HepG2 (cell line): ENCODE data around the gene ELP6. TPM values are rescaled to one million over a fixed set of nuclear protein-coding genes. Genes with fewer than 3 reads are reported as not detected.

Experiments used
- ATAC-seq: fragments of 200-7000 bp; cut with Tn5 transposase; 3 replicates; pipeline ENCODE4 v1.9.1; 2020; ENCODE audit warnings: mild to moderate bottlenecking, moderate library complexity
- BruUV-seq: library from RNA; stranded (reverse); fragments of 400-500 nt; replicated peaks from 2 replicates; lab custom pipeline; 2021; lab: Mats Ljungman, UMichigan
- CTCF ChIA-PET: fragments of 300-600 bp; formaldehyde crosslinking; extraction: SDS; loops from one replicate; lab custom pipeline; 2021; ENCODE audit warnings: low total read pairs, inconsistent platforms, low intra/inter-chr PET ratio; lab: Yijun Ruan, JAX
- POLR2A ChIA-PET: fragments of 350-600 bp; sonication (Branson Sonifier 250); formaldehyde crosslinking; loops from one replicate; lab custom pipeline; 2020; ENCODE audit warnings: antibody characterized with exemption, inconsistent platforms; lab: Yijun Ruan, JAX
- DNase-seq: peaks from one replicate; pipeline ENCODE4 v3.0.0-alpha.2; 2015; ENCODE audit warnings: low spot score
- FAIRE-seq: peaks from 3 replicates; lab custom pipeline; 2011; peaks lifted over from hg19 to GRCh38; lab: Jason Lieb, UNC
- H2AFZ ChIP-seq: one replicate; pipeline ENCODE4 v1.6.1; 2011; ENCODE audit warnings: low read length, inconsistent platforms
- H3K27ac ChIP-seq: fragments of 300-600 bp; 3 replicates; pipeline ENCODE4 v1.8.0; 2011; ENCODE audit warnings: mixed run types, mild to moderate bottlenecking, mixed read lengths, low read length, inconsistent platforms; ENCODE audit not compliant: insufficient read depth; ENCODE audit errors: extremely low read length
- H3K27me3 ChIP-seq, 2 experiments: fragments of 200-600 bp in 1 of 2; 2 replicates in 1 of 2; 3 replicates in 1 of 2; pipeline versions ENCODE4 v1.6.0 to v1.8.0; 2011; ENCODE audit warnings: low read length in 2 of 2, mild to moderate bottlenecking in 2 of 2, moderate library complexity in 2 of 2, inconsistent platforms in 1 of 2; ENCODE audit not compliant: insufficient read depth in 2 of 2, control insufficient read depth in 1 of 2
- H3K36me3 ChIP-seq, 2 experiments: fragments of 200-600 bp in 1 of 2; replicated peaks in 1 of 2; 2 replicates in 1 of 2; 3 replicates in 1 of 2; pipeline versions ENCODE4 v1.5.1 to v1.8.0; 2011; ENCODE audit warnings: low read length in 2 of 2, inconsistent platforms in 1 of 2; ENCODE audit not compliant: insufficient read depth in 2 of 2, control insufficient read depth in 1 of 2
- H3K4me1 ChIP-seq: 2 replicates; pipeline ENCODE4 v1.5.1; 2012; ENCODE audit warnings: low read length, inconsistent platforms; ENCODE audit not compliant: insufficient read depth
- H3K4me2 ChIP-seq: 2 replicates; pipeline ENCODE4 v1.6.0; 2011; ENCODE audit warnings: low read depth, low read length, inconsistent platforms
- H3K4me3 ChIP-seq, 3 experiments: fragments of 200-600 bp in 1 of 3; sonication (generic), shearing (Covaris generic) in 1 of 3; replicated peaks in 1 of 3; 2 replicates each; pipeline ENCODE4 v1.5.1; 2011 to 2016; ENCODE audit warnings: low read length in 3 of 3, inconsistent platforms in 2 of 3, low read depth in 2 of 3, mild to moderate bottlenecking in 2 of 3, control low read depth in 1 of 3, mixed read lengths in 1 of 3; ENCODE audit not compliant: insufficient read depth in 1 of 3
- H3K79me2 ChIP-seq: one replicate; pipeline ENCODE4 v1.6.1; 2011; ENCODE audit warnings: low read length, inconsistent platforms; ENCODE audit not compliant: insufficient read depth
- H3K9ac ChIP-seq: 2 replicates; pipeline ENCODE4 v1.6.0; 2011; ENCODE audit warnings: mild to moderate bottlenecking, low read depth, low read length, inconsistent platforms; ENCODE audit not compliant: insufficient read depth
- H3K9me3 ChIP-seq: 2 replicates; pipeline ENCODE4 v1.5.1; 2012; ENCODE audit warnings: mild to moderate bottlenecking, low read length
- H4K20me1 ChIP-seq: 2 replicates; pipeline ENCODE4 v1.6.0; 2011; ENCODE audit warnings: inconsistent platforms, mild to moderate bottlenecking, low read length, moderate library complexity; ENCODE audit not compliant: insufficient read depth
- MAFF ChIP-seq: IDR thresholded peaks from 2 replicates; pipeline ENCODE4 v1.6.1; 2011; ENCODE audit warnings: low read depth, low read length, improper control_type of control experiment
- SNAI1 ChIP-seq: sonication (generic); formaldehyde crosslinking; IDR thresholded peaks from 2 replicates; pipeline ENCODE4 v1.5.0; 2020; ENCODE audit warnings: mild to moderate bottlenecking, missing genetic modification reagents, borderline replicate concordance
- ZFAT ChIP-seq: sonication (generic); formaldehyde crosslinking; conservative IDR thresholded peaks from 2 replicates; pipeline ENCODE4 v1.8.1; 2023; ENCODE audit warnings: missing genetic modification reagents, inconsistent platforms
- ZFP90 ChIP-seq: sonication (generic); formaldehyde crosslinking; IDR thresholded peaks from 2 replicates; pipeline ENCODE4 v1.8.0; 2022; ENCODE audit warnings: missing genetic modification reagents, mild to moderate bottlenecking, inconsistent platforms, borderline replicate concordance
- WGBS: methylation state at CpG from one replicate; pipeline ENCODE4 v1.1.6; 2017; ENCODE audit warnings: low lambda C conversion rate; 5-methylcytosine and 5-hydroxymethylcytosine counted together
- in situ Hi-C: cut with HindIII; loops from 2 replicates; pipeline ENCODE4 v1.10.0; 2017; ENCODE audit warnings: low pct_unique_long_range_greater_than_20kb; ENCODE audit not compliant: extremely low pct_ligation_motif_present
- intact Hi-C: fragments of 100-400 bp; cut with micrococcal nuclease; formaldehyde crosslinking; loops from one replicate; pipeline ENCODE4 v1.10.0; 2022; ENCODE audit not compliant: unreplicated experiment
- polyA plus RNA-seq, 8 experiments: library from polyadenylated mRNA; depleted of rRNA in 3 of 8; stranded (reverse) in 7 of 8; unstranded in 1 of 8; fragments of >200 nt; fragmentation: Illumina TruSeq in 4 of 8; extraction: Trizol in 4 of 8; gene quantifications; 2 replicates each; pipeline versions ENCODE4 v1.2.1 to v1.2.3, GENCODE V29; 2011 to 2016; ENCODE audit warnings: low read depth in 4 of 8, missing spikeins in 1 of 8, mixed read lengths in 1 of 8; ENCODE audit not compliant: insufficient read depth in 1 of 8
- total RNA-seq, 5 experiments: library from RNA; depleted of rRNA; stranded (reverse); fragments of >200 nt; fragmentation: Illumina TruSeq; extraction: Trizol; gene quantifications; 2 replicates each; pipeline ENCODE4 v1.2.3, GENCODE V29; 2016; ENCODE audit warnings: low read depth in 1 of 5
- TF ChIP-seq, protein P1 (sequence below): IDR thresholded peaks from 2 replicates; pipeline ENCODE4 v1.6.1; 2012; ENCODE audit warnings: low read length, improper control_type of control experiment
- TF ChIP-seq, protein P2 (sequence below): sonication (generic); formaldehyde crosslinking; IDR thresholded peaks from 2 replicates; pipeline ENCODE4 v1.5.0; 2020; ENCODE audit warnings: mild to moderate bottlenecking, missing genetic modification reagents

ELP6 gene
- total and polyA plus RNA-seq, 2 of the 13 experiments (the other 11 are each of a cell fraction or from before 2014, with no cell fraction given): 45.0 to 49.3 TPM

DNA sequence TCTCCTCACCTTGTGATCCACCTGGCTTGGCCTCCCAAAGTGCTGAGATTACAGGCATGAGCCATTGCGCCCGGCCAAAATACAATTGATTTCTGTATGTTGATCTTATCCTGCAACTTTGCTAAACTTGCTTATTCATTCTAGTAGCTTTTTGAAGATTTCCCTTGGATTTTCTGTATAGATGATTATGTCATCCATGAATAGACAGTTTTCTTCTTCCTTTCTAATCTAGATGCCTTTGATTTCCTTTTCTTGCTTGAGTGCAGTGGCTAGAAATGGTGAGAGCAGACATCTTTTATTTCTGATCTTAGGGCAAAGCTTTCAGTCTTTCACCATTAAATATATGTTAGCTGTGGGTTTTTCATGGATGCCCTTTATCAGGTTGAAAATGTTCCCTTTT is 4.4 kb upstream of the ELP6 start:
- FAIRE-seq (no peak), ATAC-seq (no peak), DNase-seq (no peak)
- H3K4me2 ChIP-seq: no peak overlapping the region
- H4K20me1 ChIP-seq: no peaks in the 10 kb centered on the region
- no peak overlapping the region for H3K4me3 ChIP-seq
- no peak overlapping the region for H3K9ac ChIP-seq
- H3K4me1 ChIP-seq: peaks cover 45% of the 10 kb centered on the region
- POLR2A ChIA-PET: no interaction called here
- in situ Hi-C loops (loop anchor here (5.0 kb wide), 1 partner anchor 274 kb away; no protein-coding TSS in a partner anchor), intact Hi-C loops (no loop called here)
- CTCF ChIA-PET: no interaction called here
- no peaks in the 10 kb centered on the region for H3K9me3 ChIP-seq
- H3K27ac ChIP-seq: no peak overlapping the region
- no peaks in the 10 kb centered on the region for H3K36me3 ChIP-seq
- BruUV-seq: no TSS peak
- no peaks in the 10 kb centered on the region for H3K27me3 ChIP-seq
- peaks cover 2% of the 10 kb centered on the region for H3K79me2 ChIP-seq
- TF ChIP-seq ZFP90 (CRISPR knock-in tag): no peak
- WGBS: 47% methylated on average over 2 of the region's 2 CpGs
- H2AFZ ChIP-seq: peak overlapping the region; percentile 42

DNA sequence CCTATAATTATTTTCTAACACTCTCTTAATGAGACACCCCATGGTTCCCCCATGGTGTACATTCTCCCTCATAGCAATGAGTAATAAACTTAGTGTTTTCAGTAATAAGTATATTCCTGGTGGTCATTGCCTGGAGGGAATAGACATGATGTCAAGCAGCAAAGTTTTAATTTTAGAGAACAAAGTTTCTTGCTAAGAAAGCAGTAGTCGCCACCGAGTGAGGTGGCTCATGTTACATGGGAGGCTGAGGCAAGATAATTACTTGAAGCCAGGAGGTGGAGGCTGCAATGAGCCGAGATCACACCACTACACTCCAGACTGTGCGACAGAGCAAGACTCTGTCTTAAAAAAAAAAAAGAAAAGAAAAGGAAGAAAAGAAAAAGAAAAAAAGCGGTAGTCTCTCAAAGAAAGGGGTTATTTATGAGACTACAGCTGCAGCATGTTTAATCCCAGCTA is 2.4 kb upstream of the ELP6 start:
- in situ Hi-C loops: loop anchor here (5.0 kb wide), 1 partner anchor 276 kb away; no protein-coding TSS in a partner anchor

More for the DNA sequence above, 2.4 kb upstream of the ELP6 start:
- POLR2A ChIA-PET: no interaction called here
- 29% methylated on average over 5 of the region's 5 CpGs for WGBS
- FAIRE-seq (no peak), DNase-seq (no peak)
- no peak overlapping the region for H3K27ac ChIP-seq
- no peak overlapping the region for H3K9ac ChIP-seq
- intact Hi-C loops: no loop called here
- H3K9me3 ChIP-seq: no peaks in the 10 kb centered on the region
- no peak for TF ChIP-seq ZFAT (CRISPR knock-in tag)
- TF ChIP-seq, protein P1, sequence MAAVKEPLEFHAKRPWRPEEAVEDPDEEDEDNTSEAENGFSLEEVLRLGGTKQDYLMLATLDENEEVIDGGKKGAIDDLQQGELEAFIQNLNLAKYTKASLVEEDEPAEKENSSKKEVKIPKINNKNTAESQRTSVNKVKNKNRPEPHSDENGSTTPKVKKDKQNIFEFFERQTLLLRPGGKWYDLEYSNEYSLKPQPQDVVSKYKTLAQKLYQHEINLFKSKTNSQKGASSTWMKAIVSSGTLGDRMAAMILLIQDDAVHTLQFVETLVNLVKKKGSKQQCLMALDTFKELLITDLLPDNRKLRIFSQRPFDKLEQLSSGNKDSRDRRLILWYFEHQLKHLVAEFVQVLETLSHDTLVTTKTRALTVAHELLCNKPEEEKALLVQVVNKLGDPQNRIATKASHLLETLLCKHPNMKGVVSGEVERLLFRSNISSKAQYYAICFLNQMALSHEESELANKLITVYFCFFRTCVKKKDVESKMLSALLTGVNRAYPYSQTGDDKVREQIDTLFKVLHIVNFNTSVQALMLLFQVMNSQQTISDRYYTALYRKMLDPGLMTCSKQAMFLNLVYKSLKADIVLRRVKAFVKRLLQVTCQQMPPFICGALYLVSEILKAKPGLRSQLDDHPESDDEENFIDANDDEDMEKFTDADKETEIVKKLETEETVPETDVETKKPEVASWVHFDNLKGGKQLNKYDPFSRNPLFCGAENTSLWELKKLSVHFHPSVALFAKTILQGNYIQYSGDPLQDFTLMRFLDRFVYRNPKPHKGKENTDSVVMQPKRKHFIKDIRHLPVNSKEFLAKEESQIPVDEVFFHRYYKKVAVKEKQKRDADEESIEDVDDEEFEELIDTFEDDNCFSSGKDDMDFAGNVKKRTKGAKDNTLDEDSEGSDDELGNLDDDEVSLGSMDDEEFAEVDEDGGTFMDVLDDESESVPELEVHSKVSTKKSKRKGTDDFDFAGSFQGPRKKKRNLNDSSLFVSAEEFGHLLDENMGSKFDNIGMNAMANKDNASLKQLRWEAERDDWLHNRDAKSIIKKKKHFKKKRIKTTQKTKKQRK: no peak
- no peak for TF ChIP-seq SNAI1
- no peak for TF ChIP-seq MAFF
- TF ChIP-seq, protein P2, sequence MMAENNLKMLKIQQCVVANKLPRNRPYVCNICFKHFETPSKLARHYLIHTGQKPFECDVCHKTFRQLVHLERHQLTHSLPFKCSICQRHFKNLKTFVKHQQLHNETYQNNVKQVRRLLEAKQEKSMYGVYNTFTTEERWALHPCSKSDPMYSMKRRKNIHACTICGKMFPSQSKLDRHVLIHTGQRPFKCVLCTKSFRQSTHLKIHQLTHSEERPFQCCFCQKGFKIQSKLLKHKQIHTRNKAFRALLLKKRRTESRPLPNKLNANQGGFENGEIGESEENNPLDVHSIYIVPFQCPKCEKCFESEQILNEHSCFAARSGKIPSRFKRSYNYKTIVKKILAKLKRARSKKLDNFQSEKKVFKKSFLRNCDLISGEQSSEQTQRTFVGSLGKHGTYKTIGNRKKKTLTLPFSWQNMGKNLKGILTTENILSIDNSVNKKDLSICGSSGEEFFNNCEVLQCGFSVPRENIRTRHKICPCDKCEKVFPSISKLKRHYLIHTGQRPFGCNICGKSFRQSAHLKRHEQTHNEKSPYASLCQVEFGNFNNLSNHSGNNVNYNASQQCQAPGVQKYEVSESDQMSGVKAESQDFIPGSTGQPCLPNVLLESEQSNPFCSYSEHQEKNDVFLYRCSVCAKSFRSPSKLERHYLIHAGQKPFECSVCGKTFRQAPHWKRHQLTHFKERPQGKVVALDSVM: 0 out of 2 replicates have a peak, but pooled peaks have one; percentile 21
- TF ChIP-seq, all 625 proteins: peak for 1
- Histone ChIP-seq H2AFZ (peak overlapping the region; percentile 54), H4K20me1 (no peaks in the 10 kb centered on the region), H3K4me2 (peak overlapping the region; percentile 57), H3K27me3 (no peaks in the 10 kb centered on the region; a peak in 1 of 5 replicates), H3K79me2 (peaks cover 15% of the 10 kb centered on the region), H3K4me3 (peak overlapping the region in 1 of 3 experiments; percentile 33; a peak in 1 of 6 replicates), H3K36me3 (no peaks in the 10 kb centered on the region; a peak in 1 of 5 replicates), H3K4me1 (peaks cover 43% of the 10 kb centered on the region)
- CTCF ChIA-PET: no interaction called here
- ATAC-seq: no peak
- BruUV-seq: no TSS peak
